B cell (primary cell): Measurements from ENCODE around the gene SPP1. TPM values are rescaled to one million over a fixed set of nuclear protein-coding genes. Genes with fewer than 3 reads are reported as not detected.

Experiments used
- ATAC-seq: fragments of 200-7000 bp; cut with Tn5 transposase; one replicate; pipeline ENCODE4 v1.10.0; 2021; ENCODE audit warnings: low read depth, mild to moderate bottlenecking, moderate number of reproducible peaks, moderate library complexity
- CTCF ChIA-PET: fragments of 350-600 bp; sonication (Branson Sonifier 250); formaldehyde crosslinking; loops from one replicate; lab custom pipeline; 2021; ENCODE audit warnings: antibody characterized with exemption, inconsistent platforms; lab: Charles Lee
- POLR2A ChIA-PET: fragments of 350-600 bp; sonication (Branson Sonifier 250); formaldehyde crosslinking; loops from one replicate; lab custom pipeline; 2021; ENCODE audit warnings: antibody characterized with exemption; lab: Charles Lee
- DNase-seq: peaks from one replicate; pipeline ENCODE4 v3.0.0; 2013
- H2AFZ ChIP-seq: 2 replicates; pipeline ENCODE4 v1.6.1; 2012; ENCODE audit warnings: mild to moderate bottlenecking, low read depth, low read length; ENCODE audit not compliant: insufficient read depth, poor library complexity, severe bottlenecking
- H3K27ac ChIP-seq, 2 donors: 1 replicate in 1 of 2; 2 replicates in 1 of 2; pipeline ENCODE4 v1.5.1; 2012 to 2013; ENCODE audit warnings: low read length in 2 of 2, mild to moderate bottlenecking in 2 of 2, moderate library complexity in 1 of 2
- H3K27me3 ChIP-seq, 4 experiments: fragments of 200-600 bp in 1 of 4; sonication (generic) in 1 of 4; replicated peaks in 1 of 4; 1 replicate in 2 of 4; 2 replicates in 2 of 4; pipeline versions ENCODE4 v1.6.1 to v1.7.0; 2013 to 2016; ENCODE audit warnings: low read length in 3 of 4, mild to moderate bottlenecking in 2 of 4, mixed read lengths in 1 of 4, moderate library complexity in 1 of 4; ENCODE audit not compliant: insufficient read depth in 4 of 4, control insufficient read depth in 3 of 4; ENCODE audit errors: control extremely low read depth in 1 of 4
- H3K36me3 ChIP-seq, 2 experiments: replicated peaks in 1 of 2; 1 replicate in 1 of 2; 2 replicates in 1 of 2; pipeline versions ENCODE4 v1.6.1 to v1.7.1; 2013; ENCODE audit warnings: low read length in 1 of 2; ENCODE audit not compliant: insufficient read depth in 2 of 2, control insufficient read depth in 1 of 2; ENCODE audit errors: control extremely low read depth in 1 of 2, extremely low read depth in 1 of 2
- H3K4me1 ChIP-seq, 2 donors: fragments of 200-600 bp in 1 of 2; sonication (generic) in 1 of 2; 1 replicate in 1 of 2; 2 replicates in 1 of 2; pipeline versions ENCODE4 v1.5.1 to v1.6.1; 2013 to 2017; ENCODE audit warnings: low read length in 2 of 2; ENCODE audit not compliant: control insufficient read depth in 2 of 2, insufficient read depth in 2 of 2
- H3K4me2 ChIP-seq: replicated peaks from 2 replicates; pipeline ENCODE3; 2012; ENCODE audit warnings: mild to moderate bottlenecking, low read depth, low read length; ENCODE audit not compliant: poor library complexity, severe bottlenecking
- H3K4me3 ChIP-seq, 5 experiments: fragments of 200-600 bp in 1 of 5; sonication (generic) in 1 of 5; 1 replicate in 3 of 5; 2 replicates in 2 of 5; pipeline versions ENCODE4 v1.5.1 to v1.7.0; 2011 to 2016; ENCODE audit warnings: low read length in 4 of 5, mild to moderate bottlenecking in 4 of 5, low read depth in 2 of 5, control low read depth in 1 of 5, moderate library complexity in 1 of 5; ENCODE audit not compliant: insufficient read depth in 1 of 5; ENCODE audit errors: control extremely low read depth in 1 of 5, extremely low read depth in 1 of 5
- H3K79me2 ChIP-seq: fragments of 200-600 bp; sonication (generic); one replicate; pipeline ENCODE4 v1.6.0; 2016; ENCODE audit warnings: low read length; ENCODE audit not compliant: control insufficient read depth, insufficient read depth
- H3K9ac ChIP-seq: fragments of 200-600 bp; sonication (generic); 2 replicates; pipeline ENCODE4 v1.6.1; 2017; ENCODE audit warnings: mild to moderate bottlenecking, low read length, moderate library complexity
- H3K9me3 ChIP-seq, 3 donors: one replicate each; pipeline versions ENCODE4 v1.6.1 to v1.7.1; 2013; ENCODE audit warnings: low read length in 2 of 3; ENCODE audit not compliant: control insufficient read depth in 2 of 3, insufficient read depth in 1 of 3; ENCODE audit errors: control extremely low read depth in 1 of 3
- H4K20me1 ChIP-seq: 2 replicates; pipeline ENCODE4 v1.6.0; 2012; ENCODE audit warnings: mild to moderate bottlenecking, low read length; ENCODE audit not compliant: insufficient read depth, control insufficient read depth, poor library complexity, severe bottlenecking
- H3K27ac Mint-ChIP-seq: one replicate; pipeline ENCODE4 v1.8.0; 2021; ENCODE audit warnings: mixed read lengths
- H3K27me3 Mint-ChIP-seq: one replicate; pipeline ENCODE4 v1.8.0; 2021; ENCODE audit warnings: mixed read lengths
- H3K4me1 Mint-ChIP-seq: one replicate; pipeline ENCODE4 v1.8.0; 2021; ENCODE audit warnings: mixed read lengths
- H3K4me3 Mint-ChIP-seq: one replicate; pipeline ENCODE4 v1.8.0; 2021; ENCODE audit warnings: mixed read lengths
- H3K9me3 Mint-ChIP-seq: one replicate; pipeline ENCODE4 v1.8.0; 2022; ENCODE audit warnings: mixed read lengths; ENCODE audit not compliant: insufficient read depth
- CTCF ChIP-seq: fragments of 200-600 bp; IDR thresholded peaks from one replicate; pipeline ENCODE4 v1.8.0; 2022; ENCODE audit warnings: antibody characterized with exemption, mild to moderate bottlenecking
- EZH2 ChIP-seq: IDR thresholded peaks from 2 replicates; pipeline ENCODE4 v1.6.1; 2012; ENCODE audit warnings: borderline replicate concordance, low read depth, mild to moderate bottlenecking, moderate library complexity, low read length; ENCODE audit not compliant: insufficient read depth, poor library complexity, severe bottlenecking
- WGBS: methylation state at CpG from one replicate; pipeline ENCODE4 v1.1.5; 2013; ENCODE audit warnings: missing lambda C conversion rate; ENCODE audit not compliant: insufficient coverage; 5-methylcytosine and 5-hydroxymethylcytosine counted together
- intact Hi-C: fragments of 100-400 bp; cut with micrococcal nuclease; formaldehyde crosslinking; loops from one replicate; pipeline ENCODE4 v1.10.0; 2022
- polyA plus RNA-seq: library from polyadenylated mRNA; depleted of rRNA; stranded (reverse); fragments of >200 nt; gene quantifications from 2 replicates; pipeline ENCODE4 v1.2.3, GENCODE V29; 2012
- total RNA-seq, 2 donors: library from RNA; stranded (reverse); fragments of 120-200 nt in 1 of 2; gene quantifications; 1 replicate in 1 of 2; 2 replicates in 1 of 2; pipeline versions ENCODE4 v1.2.3 to v1.2.4, GENCODE V29; 2013 to 2022

Gene SPP1
- total and polyA plus RNA-seq, 2 donors (not counting 1 experiment from before 2014, with no cell fraction given), result not detected

GRCh38 chr4:87981486-87981885 is 6.0 kb downstream of the SPP1 start:
- Histone ChIP-seq H3K4me2 (no peak overlapping the region), H3K9ac (no peak overlapping the region), H3K79me2 (no peaks in the 10 kb centered on the region), H3K9me3 (no peaks in the 10 kb centered on the region), H3K4me3 (no peak overlapping the region), H3K27ac (no peak overlapping the region), H2AFZ (no peak overlapping the region), H4K20me1 (no peaks in the 10 kb centered on the region), H3K27me3 (peaks cover 0 to 7% (median 2%) of the 10 kb centered on the region in 4 experiments), H3K36me3 (no peaks in the 10 kb centered on the region), H3K4me1 (no peaks in the 10 kb centered on the region)
- TF ChIP-seq CTCF, result no peak
- TF ChIP-seq EZH2, result no peak
- H3K27ac Mint-ChIP-seq, result no peak overlapping the region
- intact Hi-C loops, result no loop called here
- DNase-seq, result no peak
- ATAC-seq, result no peak
- ChIA-PET POLR2A (no interaction called here), CTCF (no interaction called here)
- H3K9me3 Mint-ChIP-seq, result no peaks in the 10 kb centered on the region
- no peaks in the 10 kb centered on the region for H3K4me1 Mint-ChIP-seq
- peaks cover 15% of the 10 kb centered on the region for H3K27me3 Mint-ChIP-seq
- H3K4me3 Mint-ChIP-seq, result no peak overlapping the region
- 100% methylated on average over 2 of the region's 8 CpGs for WGBS

DNA sequence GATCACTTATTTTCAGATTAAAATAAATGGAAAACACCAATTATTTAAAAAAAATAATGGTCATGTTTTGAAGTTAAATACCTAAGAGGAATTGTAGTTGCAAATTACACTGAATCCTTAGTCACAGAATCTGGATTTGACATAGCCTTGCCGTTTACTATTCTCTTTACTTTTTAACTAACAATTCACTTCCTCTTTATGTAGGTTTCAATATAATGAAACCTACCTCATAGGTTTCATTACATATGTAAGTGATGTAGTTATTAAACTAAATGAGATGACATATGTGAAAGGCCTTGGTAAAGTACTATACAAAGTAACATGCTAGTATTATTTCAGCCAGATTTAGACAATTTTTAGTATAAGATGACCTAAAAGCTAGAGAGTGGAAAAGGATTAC is 6.5 kb downstream of the SPP1 start:
- CTCF ChIA-PET, result no interaction called here
- no peak for DNase-seq
- Histone ChIP-seq H3K4me3 (no peak overlapping the region), H3K36me3 (no peaks in the 10 kb centered on the region), H3K9ac (no peak overlapping the region), H3K4me2 (no peak overlapping the region), H3K4me1 (no peaks in the 10 kb centered on the region), H3K79me2 (no peaks in the 10 kb centered on the region), H4K20me1 (no peaks in the 10 kb centered on the region), H3K27ac (no peak overlapping the region), H3K9me3 (no peaks in the 10 kb centered on the region), H3K27me3 (peaks cover 0 to 4% (median 2%) of the 10 kb centered on the region in 4 experiments), H2AFZ (no peak overlapping the region)
- TF ChIP-seq CTCF, result no peak
- TF ChIP-seq EZH2, result no peak
- Mint-ChIP-seq H3K27ac (no peak overlapping the region), H3K27me3 (peaks cover 18% of the 10 kb centered on the region), H3K9me3 (no peaks in the 10 kb centered on the region), H3K4me1 (no peaks in the 10 kb centered on the region), H3K4me3 (no peak overlapping the region)
- intact Hi-C loops, result no loop called here
- WGBS, result no CpG with 5 or more reads among the region's 1 CpG
- ATAC-seq, result no peak
- POLR2A ChIA-PET, result no interaction called here
